IPS-18c (cell line): ENCODE results near the gene ARID5B.

Experiments
- H3K4me3 ChIP-seq: 2 replicates; pipeline ENCODE4 v1.7.0; 2013; ENCODE audit warnings: low read depth, mild to moderate bottlenecking, low read length, moderate library complexity; ENCODE audit not compliant: insufficient read depth
- H3K9me3 ChIP-seq: one replicate; pipeline ENCODE4 v1.6.1; 2013; ENCODE audit warnings: mild to moderate bottlenecking, low read length, moderate library complexity; ENCODE audit not compliant: control insufficient read depth, insufficient read depth

The ARID5B gene

GRCh38 chr10:62004042-62004441 is 102.5 kb downstream of the ARID5B start:
- Histone ChIP-seq H3K9me3 (no peaks in the 10 kb centered on the region), H3K4me3 (no peak overlapping the region)

DNA sequence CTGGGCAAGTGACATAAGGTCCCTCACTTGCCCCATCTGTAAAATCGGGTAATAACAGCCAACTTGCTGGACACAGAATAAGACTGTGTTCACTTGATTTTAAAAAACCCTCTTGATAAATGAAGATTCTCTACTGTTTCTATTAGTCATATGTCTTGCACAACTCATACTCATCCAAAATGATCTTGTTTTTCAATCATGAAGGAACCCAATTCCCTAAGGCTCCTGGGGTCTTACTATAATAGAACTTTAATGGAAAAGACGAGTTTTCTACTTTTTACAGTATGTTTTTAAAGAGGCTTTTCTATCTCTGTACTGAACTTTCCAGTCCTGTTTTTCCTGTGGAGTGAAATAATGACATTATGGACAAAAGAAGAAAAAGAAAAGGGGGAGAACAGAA is 103.8 kb downstream of the ARID5B start:
- no peaks in the 10 kb centered on the region for H3K9me3 ChIP-seq
- H3K4me3 ChIP-seq, result no peak overlapping the region

GRCh38 chr10:62005687-62006086 is 104.2 kb downstream of the ARID5B start:
- Histone ChIP-seq H3K9me3 (no peaks in the 10 kb centered on the region), H3K4me3 (no peak overlapping the region)

DNA sequence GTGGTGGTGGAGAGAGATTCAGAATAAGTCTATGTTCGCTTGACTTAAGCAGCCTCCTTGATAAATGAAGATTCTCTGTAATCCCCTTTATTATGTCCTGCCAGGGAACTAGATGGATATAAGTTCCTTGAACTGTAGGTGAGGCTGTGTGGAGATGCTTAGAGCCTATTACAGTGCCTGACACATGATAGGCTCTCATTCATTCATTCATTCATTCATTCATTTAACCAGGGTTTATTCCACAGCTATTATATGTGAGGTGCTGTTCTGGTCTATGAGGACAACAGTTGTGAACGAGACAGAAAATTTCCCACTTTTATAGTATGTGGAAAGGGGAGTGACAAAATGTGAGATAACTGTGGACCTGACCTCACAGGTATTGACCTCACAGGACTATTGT is 105.6 kb downstream of the ARID5B start:
- no peaks in the 10 kb centered on the region for H3K9me3 ChIP-seq
- H3K4me3 ChIP-seq, result no peak overlapping the region

GRCh38 chr10:62008196-62008595 is 106.7 kb downstream of the ARID5B start:
- Histone ChIP-seq H3K4me3 (no peak overlapping the region), H3K9me3 (no peaks in the 10 kb centered on the region)

DNA sequence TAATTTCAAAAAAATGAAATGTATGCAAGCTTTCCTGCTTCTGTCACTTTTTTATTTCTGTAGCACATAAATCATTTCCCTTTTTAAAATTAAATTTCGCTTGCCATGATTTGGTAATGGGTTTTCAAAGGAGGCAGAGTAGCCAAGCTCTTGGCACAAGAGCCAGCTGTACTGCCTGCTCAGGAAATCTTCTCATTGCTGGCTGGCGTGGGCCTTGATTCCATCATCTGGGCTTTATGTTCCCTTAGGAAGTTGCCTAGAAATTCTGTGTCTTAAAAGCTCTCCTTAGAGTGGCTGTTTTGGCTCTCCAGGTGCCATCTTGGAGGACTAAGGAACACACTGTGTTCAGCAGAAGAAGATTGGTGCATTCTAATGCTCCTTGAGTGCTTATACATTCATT is 107.4 kb downstream of the ARID5B start:
- no peaks in the 10 kb centered on the region for H3K9me3 ChIP-seq
- no peak overlapping the region for H3K4me3 ChIP-seq

GRCh38 chr10:62010366-62010765 is 108.9 kb downstream of the ARID5B start:
- Histone ChIP-seq H3K9me3 (no peaks in the 10 kb centered on the region), H3K4me3 (no peak overlapping the region)

- Histone ChIP-seq H3K9me3 (no peaks in the 10 kb centered on the region), H3K4me3 (no peak overlapping the region)
Measured at GRCh38 chr10:62011558-62011957, 110.1 kb downstream of the ARID5B start.

DNA sequence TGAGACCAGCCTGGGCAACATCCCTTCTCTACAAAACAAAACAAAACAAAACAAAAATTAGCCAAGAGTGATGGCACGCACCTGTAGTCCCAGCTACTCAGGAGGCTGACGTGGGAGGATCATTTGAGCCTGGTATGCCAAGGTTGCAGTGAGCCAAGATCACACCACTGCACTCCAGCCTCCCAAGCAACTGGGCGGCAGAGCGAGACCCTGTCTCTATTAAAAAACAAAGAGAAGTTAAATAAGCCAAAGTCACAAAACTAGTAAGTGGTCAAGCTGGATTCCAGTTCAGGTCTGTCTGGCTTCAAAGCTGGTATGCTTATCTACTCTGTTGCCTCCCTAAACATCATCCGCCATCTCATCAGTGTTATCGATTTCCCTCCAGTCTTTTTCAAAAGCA is 110.8 kb downstream of the ARID5B start:
- Histone ChIP-seq H3K4me3 (no peak overlapping the region), H3K9me3 (no peaks in the 10 kb centered on the region)

DNA sequence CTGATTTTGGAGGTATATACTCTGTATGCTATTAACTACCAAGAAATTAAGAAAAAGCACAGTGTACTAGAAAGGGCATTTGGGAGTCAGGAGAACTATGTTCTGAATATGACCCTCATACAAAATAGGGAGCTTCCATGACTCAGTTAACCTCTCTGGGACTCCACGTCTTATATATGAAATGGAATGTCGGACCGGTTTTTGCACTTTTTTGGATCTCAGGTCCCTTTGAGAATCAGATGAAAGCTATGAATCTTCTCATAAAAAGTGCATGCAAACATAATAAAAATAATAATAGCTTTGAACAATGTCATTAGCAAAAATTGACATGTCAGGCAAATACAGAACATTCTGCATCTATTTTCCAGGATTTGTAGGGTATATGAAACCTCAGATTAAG is 113.0 kb downstream of the ARID5B start:
- no peaks in the 10 kb centered on the region for H3K9me3 ChIP-seq
- H3K4me3 ChIP-seq, result no peak overlapping the region

GRCh38 chr10:62015994-62016393 is 114.5 kb downstream of the ARID5B start:
- Histone ChIP-seq H3K9me3 (no peaks in the 10 kb centered on the region), H3K4me3 (no peak overlapping the region)

DNA sequence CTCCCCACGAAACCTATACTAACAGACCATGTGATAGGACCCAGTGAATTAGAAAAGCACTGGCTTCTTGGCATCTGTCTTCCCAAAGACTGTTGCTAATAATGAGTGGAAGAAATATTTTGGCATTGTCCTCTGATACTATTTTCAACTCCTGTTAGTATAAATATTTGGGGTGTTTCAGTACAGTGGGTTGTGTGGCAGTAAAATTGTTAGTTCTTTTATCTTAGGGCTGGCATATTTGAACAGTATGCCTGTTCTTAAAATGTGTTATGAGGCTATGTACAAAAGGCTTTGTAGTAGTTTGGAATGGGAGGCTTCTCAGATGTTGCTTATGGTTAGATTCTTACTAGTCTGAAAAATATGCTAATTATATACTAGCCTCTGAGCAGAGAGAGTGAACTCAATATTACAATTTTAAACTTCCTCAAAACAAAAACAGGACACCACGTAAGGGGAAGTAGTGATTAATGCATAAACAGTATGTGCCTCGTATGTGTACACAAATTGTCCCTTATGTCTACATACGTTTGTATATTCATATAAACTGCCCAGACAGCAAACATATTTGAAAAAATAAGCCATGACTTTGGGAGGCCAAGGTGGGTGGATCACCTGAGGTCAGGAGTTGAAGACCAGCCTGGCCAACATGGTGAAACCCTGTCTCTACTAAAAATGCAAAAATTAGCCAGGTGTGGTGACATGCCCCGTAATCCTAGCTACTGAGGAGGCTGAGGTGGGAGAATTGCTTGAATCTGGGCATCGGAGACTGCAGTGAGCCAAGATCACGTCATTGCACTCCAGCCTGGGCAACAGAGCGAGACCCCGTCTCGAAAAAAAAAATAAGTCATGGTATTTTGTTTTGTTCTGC is 115.4 kb downstream of the ARID5B start:
- no peaks in the 10 kb centered on the region for H3K9me3 ChIP-seq
- no peak overlapping the region for H3K4me3 ChIP-seq

- no peaks in the 10 kb centered on the region for H3K9me3 ChIP-seq
- no peak overlapping the region for H3K4me3 ChIP-seq
Measured at GRCh38 chr10:62017491-62017870, 116.0 kb downstream of the ARID5B start.

GRCh38 chr10:62018131-62018911 is 116.8 kb downstream of the ARID5B start:
- no peaks in the 10 kb centered on the region for H3K9me3 ChIP-seq
- H3K4me3 ChIP-seq, result no peak overlapping the region

GRCh38 chr10:62019013-62019684 is 117.7 kb downstream of the ARID5B start:
- no peaks in the 10 kb centered on the region for H3K9me3 ChIP-seq

GRCh38 chr10:62019685-62020359 is 118.3 kb downstream of the ARID5B start:
- Histone ChIP-seq H3K9me3 (no peaks in the 10 kb centered on the region), H3K4me3 (no peak overlapping the region)

More at GRCh38 chr10:62019013-62019684, 117.7 kb downstream of the ARID5B start:
- no peak overlapping the region for H3K4me3 ChIP-seq

GRCh38 chr10:62021128-62021665 is 119.7 kb downstream of the ARID5B start:
- Histone ChIP-seq H3K9me3 (no peaks in the 10 kb centered on the region), H3K4me3 (no peak overlapping the region)
